Tibial nerve (tissue), 4 donors: ENCODE data around the gene ADRA1B.

Experiments
- EP300 ChIP-seq, 2 donors: sonication (generic); formaldehyde crosslinking; IDR thresholded peaks; one replicate each; pipeline ENCODE4 v1.6.1; 2017; ENCODE audit warnings: antibody characterized with exemption in 2 of 2, mild to moderate bottlenecking in 1 of 2
- TF ChIP-seq, protein P1 (sequence below), 5 experiments: fragments of 200-600 bp in 3 of 5; fragments of 450-650 bp in 2 of 5; sonication (generic) in 3 of 5; IDR thresholded peaks; one replicate each; pipeline ENCODE4 v1.5.1; 2016 to 2019; ENCODE audit warnings: antibody characterized with exemption in 5 of 5, mild to moderate bottlenecking in 3 of 5, moderate library complexity in 2 of 5

DNA sequence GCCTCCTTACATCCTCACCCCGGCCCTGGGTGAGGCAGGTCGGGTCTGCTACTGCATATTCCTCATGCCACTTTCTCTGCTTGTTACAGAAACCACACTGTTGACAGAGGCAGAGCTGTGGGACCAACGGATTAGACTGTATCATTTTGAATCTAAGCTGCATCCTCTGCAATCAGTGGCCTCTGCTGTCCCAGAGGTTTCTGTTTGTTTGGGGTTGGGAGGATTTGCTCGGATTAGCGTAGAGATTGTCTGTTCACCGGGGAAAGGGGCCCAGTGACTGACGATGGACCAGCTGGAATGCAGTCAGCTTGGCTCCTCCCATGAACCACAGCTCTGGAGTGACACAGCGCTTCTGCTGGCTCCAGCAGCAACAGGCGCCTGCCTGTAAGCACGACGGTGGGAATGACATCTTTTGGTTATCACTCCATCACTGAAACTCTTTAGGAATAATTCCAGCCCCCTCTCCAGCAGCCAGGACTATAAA is 37.3 kb upstream of the ADRA1B start:
- TF ChIP-seq, protein P1, sequence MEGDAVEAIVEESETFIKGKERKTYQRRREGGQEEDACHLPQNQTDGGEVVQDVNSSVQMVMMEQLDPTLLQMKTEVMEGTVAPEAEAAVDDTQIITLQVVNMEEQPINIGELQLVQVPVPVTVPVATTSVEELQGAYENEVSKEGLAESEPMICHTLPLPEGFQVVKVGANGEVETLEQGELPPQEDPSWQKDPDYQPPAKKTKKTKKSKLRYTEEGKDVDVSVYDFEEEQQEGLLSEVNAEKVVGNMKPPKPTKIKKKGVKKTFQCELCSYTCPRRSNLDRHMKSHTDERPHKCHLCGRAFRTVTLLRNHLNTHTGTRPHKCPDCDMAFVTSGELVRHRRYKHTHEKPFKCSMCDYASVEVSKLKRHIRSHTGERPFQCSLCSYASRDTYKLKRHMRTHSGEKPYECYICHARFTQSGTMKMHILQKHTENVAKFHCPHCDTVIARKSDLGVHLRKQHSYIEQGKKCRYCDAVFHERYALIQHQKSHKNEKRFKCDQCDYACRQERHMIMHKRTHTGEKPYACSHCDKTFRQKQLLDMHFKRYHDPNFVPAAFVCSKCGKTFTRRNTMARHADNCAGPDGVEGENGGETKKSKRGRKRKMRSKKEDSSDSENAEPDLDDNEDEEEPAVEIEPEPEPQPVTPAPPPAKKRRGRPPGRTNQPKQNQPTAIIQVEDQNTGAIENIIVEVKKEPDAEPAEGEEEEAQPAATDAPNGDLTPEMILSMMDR (IDR thresholded peaks at IDR 0.05) = no peak
- no peak for TF ChIP-seq EP300 (IDR thresholded peaks at IDR 0.05)
